Cardiac fibroblast (primary cell): ENCODE results near the gene NOP16.

ENCODE experiments used
- DNase-seq, 2 donors: peaks; one replicate each; pipeline versions ENCODE4 v3.0.0 to v3.0.0-alpha.2; 2010; ENCODE audit warnings: low read depth in 2 of 2
- H3K4me3 ChIP-seq, 2 donors: replicated peaks in 1 of 2; 1 replicate in 1 of 2; 2 replicates in 1 of 2; pipeline ENCODE4 v1.5.1; 2011; ENCODE audit warnings: low read depth in 2 of 2, low read length in 2 of 2, mild to moderate bottlenecking in 2 of 2, moderate library complexity in 1 of 2
- TF ChIP-seq, protein P1 (sequence below): IDR thresholded peaks from one replicate; pipeline ENCODE4 v1.5.1; 2011; ENCODE audit warnings: low read depth, mild to moderate bottlenecking, low read length, inconsistent platforms

NOP16 gene

GRCh38 chr5:176392526-176392925 lies 4.1 kb upstream of the NOP16 start:
- TF ChIP-seq, protein P1, sequence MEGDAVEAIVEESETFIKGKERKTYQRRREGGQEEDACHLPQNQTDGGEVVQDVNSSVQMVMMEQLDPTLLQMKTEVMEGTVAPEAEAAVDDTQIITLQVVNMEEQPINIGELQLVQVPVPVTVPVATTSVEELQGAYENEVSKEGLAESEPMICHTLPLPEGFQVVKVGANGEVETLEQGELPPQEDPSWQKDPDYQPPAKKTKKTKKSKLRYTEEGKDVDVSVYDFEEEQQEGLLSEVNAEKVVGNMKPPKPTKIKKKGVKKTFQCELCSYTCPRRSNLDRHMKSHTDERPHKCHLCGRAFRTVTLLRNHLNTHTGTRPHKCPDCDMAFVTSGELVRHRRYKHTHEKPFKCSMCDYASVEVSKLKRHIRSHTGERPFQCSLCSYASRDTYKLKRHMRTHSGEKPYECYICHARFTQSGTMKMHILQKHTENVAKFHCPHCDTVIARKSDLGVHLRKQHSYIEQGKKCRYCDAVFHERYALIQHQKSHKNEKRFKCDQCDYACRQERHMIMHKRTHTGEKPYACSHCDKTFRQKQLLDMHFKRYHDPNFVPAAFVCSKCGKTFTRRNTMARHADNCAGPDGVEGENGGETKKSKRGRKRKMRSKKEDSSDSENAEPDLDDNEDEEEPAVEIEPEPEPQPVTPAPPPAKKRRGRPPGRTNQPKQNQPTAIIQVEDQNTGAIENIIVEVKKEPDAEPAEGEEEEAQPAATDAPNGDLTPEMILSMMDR, result no peak
- no peak for DNase-seq
- no peak overlapping the region for H3K4me3 ChIP-seq

- no peak overlapping the region for H3K4me3 ChIP-seq
- no peak for DNase-seq
- TF ChIP-seq, protein P1, result no peak
Measured at GRCh38 chr5:176391999-176392398, 3.6 kb upstream of the NOP16 start.

DNA sequence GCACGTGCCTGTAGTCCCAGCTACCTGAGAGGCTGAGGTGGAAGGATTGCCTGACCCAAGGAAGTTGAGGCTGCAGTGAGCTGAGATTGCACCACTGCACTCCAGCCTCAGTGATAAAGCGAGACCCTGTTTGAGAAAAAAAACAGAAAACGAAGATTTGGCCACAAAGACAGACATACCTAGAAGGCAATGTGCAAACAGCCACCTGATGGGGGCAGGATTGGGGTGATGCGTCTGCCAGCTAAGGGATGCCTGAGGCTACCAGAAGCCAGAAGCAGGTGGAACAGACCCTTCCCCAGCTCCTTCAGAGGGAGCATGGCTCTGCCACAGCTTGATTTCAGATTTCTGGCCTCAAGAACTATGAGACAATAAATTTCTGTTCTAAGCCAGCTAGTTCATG lies 3.1 kb upstream of the NOP16 start:
- TF ChIP-seq, protein P1, result no peak
- no peak overlapping the region for H3K4me3 ChIP-seq
- DNase-seq, result no peak

DNA sequence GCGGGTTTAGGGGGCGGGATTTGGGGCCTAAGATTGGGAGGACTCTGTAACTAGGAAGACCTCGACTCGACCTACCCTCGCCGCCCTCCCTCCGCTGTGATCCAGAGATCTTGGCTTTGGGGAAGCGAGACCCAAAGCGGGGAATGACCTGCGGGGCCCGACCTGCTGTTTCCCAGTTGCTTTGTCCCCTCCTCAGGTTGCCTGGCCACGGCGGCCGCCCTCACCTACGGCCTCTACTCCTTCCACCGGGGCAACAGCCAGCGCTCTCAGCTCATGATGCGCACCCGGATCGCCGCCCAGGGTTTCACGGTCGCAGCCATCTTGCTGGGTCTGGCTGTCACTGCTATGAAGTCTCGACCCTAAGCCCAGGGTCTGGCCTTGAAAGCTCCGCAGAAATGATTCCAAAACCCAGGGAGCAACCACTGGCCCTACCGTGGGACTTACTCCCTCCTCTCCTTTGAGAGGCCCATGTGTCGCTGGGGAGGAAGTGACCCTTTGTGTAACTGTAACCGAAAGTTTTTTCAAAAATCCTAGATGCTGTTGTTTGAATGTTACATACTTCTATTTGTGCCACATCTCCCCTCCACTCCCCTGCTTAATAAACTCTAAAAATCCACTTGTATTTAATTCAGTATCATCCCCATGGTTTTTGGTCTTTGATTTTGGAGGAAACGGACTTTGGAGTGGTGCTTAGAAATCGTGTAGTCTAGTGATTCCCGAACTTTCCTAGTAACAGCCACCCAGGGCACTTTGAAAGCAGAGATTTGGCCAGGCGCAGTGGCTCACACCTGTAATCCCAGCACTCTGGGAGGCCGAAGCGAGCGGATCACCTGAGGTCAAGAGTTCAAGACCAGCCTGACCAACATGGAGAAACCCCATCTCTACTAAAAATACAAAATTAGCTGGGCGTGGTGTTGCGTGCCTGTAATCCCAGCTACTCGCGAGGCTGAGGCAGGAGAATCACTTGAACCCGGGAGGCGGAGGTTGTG lies 1.0 kb upstream of the NOP16 start:
- no peak for DNase-seq
- peak overlapping the region; percentile 95 to 99 for H3K4me3 ChIP-seq
- TF ChIP-seq, protein P1, result no peak

- H3K4me3 ChIP-seq, result peak overlapping the region; percentile 95 to 99
- TF ChIP-seq, protein P1, result no peak
- peak; percentile 27 to 30 for DNase-seq
Measured at GRCh38 chr5:176388003-176388443, 375 bp downstream of the NOP16 start.

DNA sequence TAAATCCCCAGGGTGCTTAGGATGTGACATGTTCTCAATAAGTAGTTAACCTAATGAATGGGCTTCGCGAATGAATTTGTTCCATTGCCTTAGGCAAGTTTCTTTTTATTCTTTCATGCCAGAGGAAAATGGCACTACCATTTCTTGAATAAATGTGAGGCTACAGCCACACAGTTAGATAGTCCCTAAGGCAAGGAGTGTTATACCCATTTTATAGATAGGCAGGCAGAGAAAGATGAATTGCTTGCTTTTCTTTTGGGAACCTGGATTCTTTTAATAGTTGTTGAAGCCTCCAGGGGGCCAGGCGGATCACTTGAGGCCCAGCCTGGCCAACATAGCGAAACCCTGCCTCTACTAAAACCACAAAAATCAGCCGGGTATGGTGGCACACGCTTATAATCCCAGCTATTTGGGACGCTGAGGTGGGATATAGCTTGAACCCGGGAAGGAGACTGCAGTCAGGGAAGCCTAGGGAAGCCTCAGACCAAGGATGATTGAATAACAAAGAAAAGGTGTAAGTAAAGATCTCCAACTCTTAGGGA lies 943 bp downstream of the NOP16 start:
- H3K4me3 ChIP-seq, result peak overlapping the region; percentile 95 to 99
- TF ChIP-seq, protein P1, result no peak
- peak in 1 of 2 donors; percentile 19 for DNase-seq
